GM18861 (cell line): ENCODE measurements around the gene CREB5.

Experiments
- ATAC-seq: cut with Tn5 transposase; IDR thresholded peaks from one replicate; pipeline ENCODE4 v1.9.1; 2021; ENCODE audit not compliant: unreplicated experiment

The CREB5 gene

DNA sequence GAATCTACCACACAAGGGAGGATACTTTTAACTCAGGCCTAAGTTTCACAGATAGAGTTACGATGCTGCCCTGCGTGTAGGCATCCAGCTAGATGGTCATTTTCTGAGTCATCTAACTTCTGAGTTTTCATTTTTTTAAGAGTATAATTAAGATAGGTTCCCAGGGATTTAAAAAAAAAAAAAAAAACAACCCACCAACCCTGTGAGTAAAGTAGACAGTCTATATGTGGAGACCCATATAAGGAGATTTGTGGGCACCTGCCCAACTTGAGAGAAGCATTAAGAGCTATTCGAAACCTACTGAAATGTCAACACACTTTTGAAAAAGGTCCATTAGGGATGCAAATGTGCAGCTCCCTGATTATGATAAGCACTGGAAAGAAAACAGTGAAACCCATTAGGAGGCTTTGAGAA is 288.5 kb downstream of the CREB5 start:
- no peak for ATAC-seq

DNA sequence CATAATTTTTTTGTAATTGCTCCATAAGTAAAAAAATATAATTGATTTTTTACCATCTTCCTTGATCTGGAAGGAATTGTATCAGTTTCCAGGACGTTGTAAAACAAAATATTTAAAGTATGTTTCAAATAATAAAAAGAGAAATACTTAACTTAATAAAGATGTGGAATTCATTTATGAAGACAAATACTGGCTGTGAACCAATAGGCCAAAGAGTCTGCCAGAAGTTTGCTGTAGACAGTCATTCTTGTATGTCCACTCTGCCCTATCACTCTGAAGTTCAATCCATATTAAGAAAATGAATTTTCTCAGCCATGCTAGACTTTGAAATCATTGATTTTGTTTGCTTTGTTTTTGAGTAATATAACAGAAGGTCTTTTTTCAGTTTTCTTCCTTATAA is 289.4 kb downstream of the CREB5 start:
- no peak for ATAC-seq

- no peak for ATAC-seq
Measured at GRCh38 chr7:28702171-28702570, 289.9 kb downstream of the CREB5 start.

DNA sequence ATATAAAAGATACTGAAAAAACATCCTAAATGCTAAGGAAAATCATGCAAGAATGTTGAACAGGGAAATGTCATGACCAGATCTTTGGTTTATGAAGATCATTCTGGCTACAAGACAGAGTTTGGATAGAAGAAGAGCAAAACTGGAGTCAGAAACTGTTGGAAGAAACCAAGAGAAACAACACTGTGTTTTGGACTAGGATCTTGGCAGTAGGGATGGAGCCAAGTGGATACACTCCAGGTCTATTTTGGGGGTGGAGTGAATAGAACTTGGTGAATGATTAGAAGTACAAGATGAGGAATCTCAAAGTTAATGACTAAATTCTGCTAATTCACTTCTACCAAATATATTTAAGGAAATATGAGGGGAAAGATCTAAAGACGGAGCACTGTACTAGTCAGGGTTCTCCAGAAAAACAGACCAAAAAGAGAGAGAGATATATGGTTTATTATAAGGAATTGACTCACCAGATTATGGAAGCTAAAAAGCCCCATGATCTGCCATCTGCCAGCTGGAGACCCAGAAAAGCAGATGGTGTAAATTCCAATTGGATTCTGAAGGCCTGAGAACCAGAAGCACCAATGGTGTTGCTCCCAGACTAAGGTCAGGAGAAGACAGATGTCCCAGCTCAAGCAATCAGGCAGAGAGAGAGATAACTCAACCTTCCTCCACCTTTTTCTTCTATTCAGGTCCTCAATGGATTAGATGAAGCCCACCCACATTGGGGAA is 290.9 kb downstream of the CREB5 start:
- no peak for ATAC-seq

DNA sequence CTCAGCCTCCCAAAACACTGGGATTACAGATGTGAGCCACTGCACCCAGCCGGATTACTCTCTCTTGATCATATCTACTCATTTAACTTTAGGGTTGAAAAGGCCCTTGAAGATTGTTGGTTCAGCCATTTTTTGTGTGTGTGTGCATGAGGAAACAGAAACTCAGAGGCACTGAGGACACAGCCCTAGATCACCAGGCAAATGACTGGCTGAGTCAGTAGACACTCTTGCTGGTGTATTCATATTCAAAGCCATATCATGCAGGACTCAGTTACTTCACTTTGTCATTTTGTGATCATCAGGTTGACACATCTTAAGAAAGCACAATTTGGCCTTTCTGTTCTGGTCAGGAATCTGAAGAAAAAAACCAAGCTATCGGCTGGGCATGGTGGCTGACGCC is 292.4 kb downstream of the CREB5 start:
- no peak for ATAC-seq

GRCh38 chr7:28705350-28705749 is 293.0 kb downstream of the CREB5 start:
- peak; percentile 94 for ATAC-seq

GRCh38 chr7:28706584-28706983 is 294.3 kb downstream of the CREB5 start:
- no peak for ATAC-seq

GRCh38 chr7:28707291-28707690 is 295.0 kb downstream of the CREB5 start:
- no peak for ATAC-seq

GRCh38 chr7:28708033-28708951 is 296.0 kb downstream of the CREB5 start:
- ATAC-seq: no peak

GRCh38 chr7:28709748-28710147 is 297.4 kb downstream of the CREB5 start:
- no peak for ATAC-seq

DNA sequence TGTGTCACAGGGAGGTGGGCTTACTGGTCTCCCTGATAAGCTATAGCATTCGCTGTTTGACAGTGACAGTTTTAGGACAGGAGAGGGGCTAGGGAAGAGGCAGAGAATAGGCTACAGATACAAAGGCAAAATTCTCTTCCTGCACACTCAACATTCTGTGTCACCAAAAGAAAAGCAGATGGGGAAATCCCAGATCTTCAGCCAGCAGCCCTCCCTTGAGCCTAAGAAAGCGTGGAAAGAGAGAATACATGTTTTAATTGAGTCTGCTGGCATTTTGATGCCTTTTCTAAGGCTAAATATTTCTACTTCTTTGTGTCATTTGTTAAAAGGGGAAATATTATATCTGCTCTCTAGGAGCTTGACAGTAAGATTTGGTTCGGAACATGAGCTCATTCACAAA is 298.8 kb downstream of the CREB5 start:
- ATAC-seq: no peak

DNA sequence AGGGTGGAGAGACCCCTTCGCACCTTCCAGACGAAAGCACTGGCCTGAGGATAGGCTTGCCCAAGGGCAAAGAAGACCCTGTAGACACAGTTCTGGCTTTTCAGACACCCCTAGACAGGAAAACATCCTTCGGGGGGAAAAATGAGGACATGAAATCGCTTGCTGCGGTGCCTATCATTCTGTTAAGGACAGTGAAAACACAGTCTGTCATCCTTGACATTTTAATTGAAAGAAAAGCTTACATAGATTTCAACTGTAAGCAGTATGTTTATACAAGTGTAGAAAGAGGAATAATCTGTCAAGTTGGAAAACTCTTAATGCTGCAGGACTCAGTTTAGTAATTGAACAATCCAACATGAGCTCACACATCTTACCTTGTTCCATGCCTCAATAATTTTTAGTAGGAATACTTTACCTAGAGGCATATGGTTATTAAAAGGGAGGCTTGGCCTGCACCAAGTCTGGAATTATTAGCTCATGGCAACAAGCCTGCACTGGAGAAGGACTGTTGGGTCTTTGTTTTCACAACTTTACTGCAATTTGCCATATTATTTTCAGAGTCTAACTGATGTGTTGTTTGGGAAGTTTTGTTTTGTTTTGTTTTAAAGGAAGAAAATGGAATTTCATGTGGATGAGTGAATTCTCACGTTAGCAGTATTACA is 302.3 kb downstream of the CREB5 start:
- ATAC-seq: no peak

GRCh38 chr7:28717445-28718054 is 305.2 kb downstream of the CREB5 start:
- ATAC-seq: no peak

- no peak for ATAC-seq
Measured at GRCh38 chr7:28718055-28718481, 305.8 kb downstream of the CREB5 start.

GRCh38 chr7:28718545-28718944 is 306.2 kb downstream of the CREB5 start:
- no peak for ATAC-seq

- ATAC-seq: no peak
Measured at GRCh38 chr7:28722684-28723083, 310.4 kb downstream of the CREB5 start.

DNA sequence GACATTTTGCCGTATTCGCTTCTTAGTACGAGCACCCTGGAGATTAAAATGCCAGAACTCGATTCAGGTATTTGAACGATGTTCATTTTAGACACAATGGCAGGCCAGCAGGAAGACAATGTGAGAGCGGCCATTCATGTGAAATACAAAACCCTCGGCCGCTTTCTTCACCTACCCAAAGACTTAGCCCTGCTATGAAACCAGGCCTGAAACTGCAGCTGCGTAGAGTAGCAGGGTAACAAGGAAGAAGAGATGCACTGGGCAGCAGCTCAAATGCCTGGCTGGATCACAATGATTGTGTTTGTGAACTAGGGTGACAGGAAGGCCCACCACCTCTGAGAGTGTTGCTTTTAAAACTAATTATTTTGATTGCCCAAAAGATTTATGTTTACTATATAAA is 311.0 kb downstream of the CREB5 start:
- ATAC-seq: no peak

DNA sequence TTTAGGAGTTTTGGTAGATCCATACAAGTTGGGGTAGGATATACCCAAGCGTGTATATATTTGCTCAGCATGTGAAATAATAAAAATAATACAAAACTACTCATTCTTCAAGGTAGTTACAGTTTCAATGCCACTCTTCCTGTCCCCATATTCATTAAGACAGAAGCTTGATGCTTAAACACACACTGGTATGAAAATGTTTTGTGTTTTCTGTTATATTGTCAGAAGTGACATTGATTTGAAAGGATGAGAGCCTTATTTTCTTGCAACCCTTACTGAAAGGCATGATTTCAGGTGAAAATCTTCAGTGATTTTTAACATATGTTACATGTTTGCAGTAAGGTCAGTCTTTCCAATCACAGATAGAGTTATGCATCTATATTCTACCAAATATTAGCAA is 312.2 kb downstream of the CREB5 start:
- ATAC-seq: no peak

- no peak for ATAC-seq
Measured at GRCh38 chr7:28725045-28725642, 312.8 kb downstream of the CREB5 start.

DNA sequence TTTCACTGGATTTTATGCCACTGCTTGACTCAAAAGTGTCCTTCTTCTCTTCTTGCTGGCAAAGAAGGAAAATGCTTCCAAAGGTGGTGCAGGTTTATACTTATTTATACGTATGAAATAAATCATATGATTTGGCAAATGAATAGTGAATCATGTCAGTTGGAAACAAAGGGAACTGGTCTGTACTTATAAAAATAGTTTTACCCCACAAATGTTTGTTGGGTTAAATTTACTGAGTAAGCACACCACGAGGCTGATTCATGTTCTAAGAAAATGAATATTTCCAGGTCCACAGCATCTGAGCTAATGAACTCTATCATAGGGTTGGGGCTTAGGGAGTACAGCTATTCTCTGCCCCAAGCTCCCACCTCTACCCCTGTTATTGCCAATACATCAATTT is 313.6 kb downstream of the CREB5 start:
- no peak for ATAC-seq

DNA sequence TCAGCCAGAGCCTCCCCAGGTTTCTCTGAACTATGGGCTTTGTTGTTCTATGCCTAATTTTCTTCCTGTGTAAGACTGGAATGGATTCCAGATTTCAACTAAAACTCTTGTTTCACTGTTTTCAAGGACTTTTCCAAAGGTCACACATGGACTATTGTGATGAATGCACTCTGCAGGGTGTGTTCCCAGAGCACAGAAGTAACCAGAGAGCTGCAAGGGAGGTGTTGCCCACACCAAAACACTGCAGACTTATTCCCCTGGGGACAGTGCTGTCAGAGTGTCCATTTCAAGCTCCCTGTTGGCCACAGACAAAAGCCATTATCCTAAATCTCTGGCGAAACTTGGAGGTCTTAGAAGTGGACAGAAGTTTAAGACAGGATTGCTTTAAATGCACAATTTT is 314.2 kb downstream of the CREB5 start:
- no peak for ATAC-seq
